Measurements from ENCODE around the gene ETV3L. TPM values are rescaled to one million over a fixed set of nuclear protein-coding genes. Genes with fewer than 3 reads are reported as not detected.

Gene ETV3L
- total RNA-seq, 1 experiment from 2014 or later, result not detected

DNA sequence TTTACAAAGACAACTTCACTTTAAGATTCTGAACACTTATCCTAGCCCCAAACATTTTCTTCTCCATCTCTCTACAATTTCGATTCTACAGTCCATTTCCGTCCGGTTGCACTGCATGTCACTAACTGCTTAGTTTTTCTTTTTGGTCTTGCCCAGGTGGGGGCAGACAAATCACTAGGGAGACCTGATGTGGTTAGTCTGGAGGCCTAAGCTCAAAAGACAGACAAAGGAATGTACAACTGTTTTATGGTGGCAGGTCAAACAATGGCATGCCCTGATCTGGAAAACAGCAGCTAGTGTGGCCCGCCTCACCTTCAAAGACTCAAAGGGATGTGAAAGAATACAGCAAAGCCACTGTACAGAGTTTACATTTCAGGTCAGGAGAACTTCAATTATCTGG lies 34.8 kb upstream of the ETV3L start:
- in situ Hi-C loops (cut with HindIII; ENCODE audit: low pct_unique_long_range_greater_than_20kb, low sequenced_read_pairs), result no loop called here
- no peak for DNase-seq (ENCODE audit: low read depth)

DNA sequence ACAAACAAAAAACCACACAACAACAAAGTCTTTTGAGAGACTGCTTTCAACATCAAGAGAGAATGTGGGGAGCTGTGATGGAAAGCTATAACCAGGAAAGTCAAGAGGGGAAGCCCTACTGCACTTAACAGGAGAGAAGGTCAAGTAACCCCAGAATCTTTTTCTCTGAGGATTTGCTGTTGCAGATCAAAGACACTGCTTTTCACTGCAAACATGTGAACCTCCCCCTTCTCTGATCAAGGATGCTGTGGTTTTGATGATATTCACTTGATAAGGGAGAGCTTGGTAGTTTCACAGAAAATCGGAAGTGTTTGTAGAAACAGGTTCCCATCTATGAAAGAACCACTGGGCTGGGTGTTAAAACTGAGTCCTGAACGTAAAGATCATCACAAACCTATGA lies 33.8 kb upstream of the ETV3L start:
- DNase-seq (ENCODE audit: low read depth), result no peak
- in situ Hi-C loops (cut with HindIII; ENCODE audit: low pct_unique_long_range_greater_than_20kb, low sequenced_read_pairs), result no loop called here

DNA sequence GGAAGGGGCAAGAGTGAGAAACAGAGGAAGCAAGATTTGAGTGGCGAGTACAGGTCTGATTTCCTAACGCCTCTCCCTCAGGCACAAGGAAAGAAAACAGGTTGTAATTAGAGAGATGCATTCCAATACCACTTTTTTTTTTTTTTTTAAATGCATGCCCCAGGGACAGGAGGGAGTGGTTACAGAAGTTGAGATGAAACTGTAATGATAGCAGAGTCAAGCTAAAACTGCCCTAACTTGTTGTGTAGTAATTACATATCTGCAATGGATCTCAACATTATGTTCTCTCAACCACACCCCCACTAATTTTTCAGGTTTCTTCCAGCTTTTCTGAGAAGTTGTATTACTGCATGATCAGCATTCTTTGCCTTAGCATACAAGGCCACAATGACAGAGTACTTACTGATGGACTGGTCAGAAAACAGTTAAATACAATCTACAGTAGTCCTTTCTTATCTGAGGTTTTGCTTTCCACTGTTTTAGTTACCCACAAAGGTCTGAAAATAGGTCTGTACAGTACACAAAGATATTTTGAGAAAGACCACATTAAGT lies 33.1 kb upstream of the ETV3L start:
- in situ Hi-C loops (cut with HindIII; ENCODE audit: low pct_unique_long_range_greater_than_20kb, low sequenced_read_pairs), result no loop called here
- no peak for DNase-seq (ENCODE audit: low read depth)

DNA sequence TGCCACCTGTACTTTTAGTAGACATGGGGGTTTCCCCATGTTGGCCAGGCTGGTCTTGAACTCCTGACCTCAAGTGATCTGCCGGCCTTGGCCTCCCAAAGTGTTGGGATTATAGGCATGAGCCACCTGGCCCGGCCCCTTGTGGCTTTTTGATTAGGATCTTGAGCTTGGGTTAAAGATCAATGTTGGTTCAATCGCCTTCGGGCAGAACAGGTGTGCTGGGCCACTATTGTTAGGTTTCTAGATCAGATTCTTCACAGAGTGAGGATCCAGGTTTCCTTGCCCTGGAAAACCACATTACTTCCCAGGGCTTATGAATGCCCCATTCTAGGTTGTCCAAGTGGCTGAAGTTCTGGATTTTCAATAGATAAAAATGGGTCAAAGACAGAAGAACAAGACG lies 32.5 kb upstream of the ETV3L start:
- no peak for DNase-seq (ENCODE audit: low read depth)
- in situ Hi-C loops (cut with HindIII; ENCODE audit: low pct_unique_long_range_greater_than_20kb, low sequenced_read_pairs), result no loop called here

DNA sequence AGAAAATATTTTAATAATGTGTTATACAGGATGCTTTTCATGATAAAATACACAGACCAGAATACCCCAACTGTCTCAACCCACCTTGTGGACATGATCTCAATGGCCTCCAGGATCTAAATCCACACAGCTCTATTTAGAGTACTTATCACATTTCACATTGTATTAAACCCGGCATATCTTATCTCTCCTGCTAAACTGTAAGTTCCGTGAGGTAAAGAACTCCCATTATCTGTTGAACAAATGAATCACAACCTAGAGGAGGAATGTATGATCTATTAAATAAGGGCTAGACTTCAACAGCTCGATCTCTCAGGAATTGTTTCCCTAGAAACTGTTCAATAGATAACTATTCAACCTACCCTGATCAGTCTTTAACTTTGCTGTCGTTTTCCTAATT lies 31.7 kb upstream of the ETV3L start:
- in situ Hi-C loops (cut with HindIII; ENCODE audit: low pct_unique_long_range_greater_than_20kb, low sequenced_read_pairs), result no loop called here
- no peak for DNase-seq (ENCODE audit: low read depth)

DNA sequence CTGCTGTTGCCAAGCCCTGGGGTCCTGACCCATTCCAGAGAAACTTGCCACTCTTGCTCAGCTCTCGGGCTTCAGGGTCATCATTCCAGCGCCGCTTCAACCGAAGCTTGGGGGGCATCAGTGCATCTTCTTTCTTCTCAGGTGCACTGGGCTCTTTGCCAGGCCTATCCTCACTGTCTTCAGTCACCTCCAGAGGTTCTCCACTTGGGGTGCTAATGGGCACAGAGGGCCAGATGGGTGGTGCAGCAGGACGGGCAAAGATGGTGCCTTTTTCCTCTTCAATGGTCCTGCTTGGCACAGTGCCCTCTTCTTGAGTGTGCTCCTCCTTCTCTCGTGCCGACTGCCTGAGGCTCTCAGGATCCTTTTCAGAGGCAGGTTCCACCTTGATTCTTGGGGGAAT lies 25.2 kb upstream of the ETV3L start:
- DNase-seq (ENCODE audit: low read depth), result no peak
- in situ Hi-C loops (cut with HindIII; ENCODE audit: low pct_unique_long_range_greater_than_20kb, low sequenced_read_pairs), result no loop called here

DNA sequence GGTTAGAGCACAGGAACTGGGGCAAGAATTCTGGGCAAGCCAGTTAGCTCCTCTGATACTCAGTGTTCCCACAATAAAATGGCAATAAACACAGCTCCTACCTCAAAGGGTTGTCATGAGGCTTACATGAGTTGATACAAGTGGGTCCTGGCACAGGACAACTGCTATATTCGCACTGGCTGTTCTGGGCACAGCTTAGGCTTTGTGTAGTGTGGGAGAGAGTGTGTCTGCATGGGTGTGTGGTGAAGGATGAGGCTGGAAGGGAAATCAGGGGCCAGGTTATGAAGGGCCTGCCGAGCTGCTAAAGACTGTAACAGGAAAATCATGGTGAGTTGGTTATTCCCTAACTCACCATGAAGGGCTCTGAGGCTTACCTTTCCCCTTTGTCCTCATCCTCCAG lies 19.8 kb upstream of the ETV3L start:
- in situ Hi-C loops (cut with HindIII; ENCODE audit: low pct_unique_long_range_greater_than_20kb, low sequenced_read_pairs), result no loop called here
- DNase-seq (ENCODE audit: low read depth), result no peak

DNA sequence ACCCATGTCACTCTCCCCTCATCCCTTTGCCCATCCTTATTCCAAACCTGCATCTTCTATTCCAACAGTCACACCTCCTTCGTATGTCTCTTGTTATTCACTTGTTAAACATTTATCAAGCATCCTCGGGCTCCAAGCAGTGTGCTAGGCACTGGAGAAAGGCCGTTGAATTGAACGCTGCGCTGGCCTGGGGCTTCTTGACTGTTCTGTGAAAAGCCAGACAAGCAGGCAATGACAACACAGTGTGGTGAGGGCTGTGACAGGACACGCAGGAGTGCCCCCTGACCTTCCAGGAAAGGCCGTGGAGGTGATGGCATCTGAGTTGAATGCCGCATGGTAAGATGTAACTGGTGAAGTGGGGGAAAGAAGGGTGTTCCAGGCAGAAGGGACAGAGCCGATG lies 19.4 kb upstream of the ETV3L start:
- in situ Hi-C loops (cut with HindIII; ENCODE audit: low pct_unique_long_range_greater_than_20kb, low sequenced_read_pairs), result no loop called here
- no peak for DNase-seq (ENCODE audit: low read depth)

DNA sequence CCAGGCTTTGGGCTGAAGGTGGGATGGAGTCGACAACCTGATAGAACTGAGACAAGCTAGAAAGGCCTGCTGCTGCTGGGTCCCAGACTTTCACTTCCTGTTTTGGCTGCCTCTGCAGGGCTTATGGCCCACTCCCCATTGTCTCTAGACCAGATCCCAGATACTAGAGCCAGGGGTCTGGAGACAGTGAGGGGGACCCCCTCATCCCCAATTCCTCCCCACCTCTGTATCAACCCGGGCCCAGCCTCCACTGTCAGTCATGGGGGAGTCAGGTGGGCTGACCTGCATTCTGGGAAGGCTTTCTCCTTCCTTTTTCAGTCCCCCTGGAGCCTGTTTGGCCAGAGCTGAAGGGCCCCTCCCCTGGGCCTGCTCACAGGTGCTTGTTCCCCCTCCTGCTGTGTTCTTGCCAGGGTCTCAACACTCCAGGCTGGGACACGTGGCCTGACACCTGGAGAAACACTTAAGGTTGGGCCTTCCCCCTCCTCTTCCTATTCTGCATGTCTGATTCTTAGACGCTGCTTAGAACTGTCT lies 18.0 kb upstream of the ETV3L start:
- no peak for DNase-seq (ENCODE audit: low read depth)
- in situ Hi-C loops (cut with HindIII; ENCODE audit: low pct_unique_long_range_greater_than_20kb, low sequenced_read_pairs), result no loop called here

DNA sequence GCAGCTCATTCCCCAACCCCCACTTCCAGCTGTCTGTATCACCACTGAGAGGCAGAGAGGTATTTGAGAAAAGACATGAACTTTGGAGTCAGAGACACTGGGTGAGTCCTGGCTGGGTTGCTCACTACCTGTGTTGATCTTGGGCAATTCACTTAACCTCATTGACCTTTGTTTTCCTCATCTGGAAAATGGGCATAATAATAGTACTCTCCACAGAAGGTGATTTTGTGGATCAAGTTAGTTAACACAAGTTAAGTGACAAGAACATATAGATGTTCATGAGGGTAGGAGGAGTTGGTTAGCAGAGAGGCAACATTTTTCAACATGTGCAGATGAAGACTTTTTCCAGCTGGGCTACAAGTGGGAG lies 17.1 kb upstream of the ETV3L start:
- in situ Hi-C loops (cut with HindIII; ENCODE audit: low pct_unique_long_range_greater_than_20kb, low sequenced_read_pairs), result no loop called here
- DNase-seq (ENCODE audit: low read depth), result no peak

DNA sequence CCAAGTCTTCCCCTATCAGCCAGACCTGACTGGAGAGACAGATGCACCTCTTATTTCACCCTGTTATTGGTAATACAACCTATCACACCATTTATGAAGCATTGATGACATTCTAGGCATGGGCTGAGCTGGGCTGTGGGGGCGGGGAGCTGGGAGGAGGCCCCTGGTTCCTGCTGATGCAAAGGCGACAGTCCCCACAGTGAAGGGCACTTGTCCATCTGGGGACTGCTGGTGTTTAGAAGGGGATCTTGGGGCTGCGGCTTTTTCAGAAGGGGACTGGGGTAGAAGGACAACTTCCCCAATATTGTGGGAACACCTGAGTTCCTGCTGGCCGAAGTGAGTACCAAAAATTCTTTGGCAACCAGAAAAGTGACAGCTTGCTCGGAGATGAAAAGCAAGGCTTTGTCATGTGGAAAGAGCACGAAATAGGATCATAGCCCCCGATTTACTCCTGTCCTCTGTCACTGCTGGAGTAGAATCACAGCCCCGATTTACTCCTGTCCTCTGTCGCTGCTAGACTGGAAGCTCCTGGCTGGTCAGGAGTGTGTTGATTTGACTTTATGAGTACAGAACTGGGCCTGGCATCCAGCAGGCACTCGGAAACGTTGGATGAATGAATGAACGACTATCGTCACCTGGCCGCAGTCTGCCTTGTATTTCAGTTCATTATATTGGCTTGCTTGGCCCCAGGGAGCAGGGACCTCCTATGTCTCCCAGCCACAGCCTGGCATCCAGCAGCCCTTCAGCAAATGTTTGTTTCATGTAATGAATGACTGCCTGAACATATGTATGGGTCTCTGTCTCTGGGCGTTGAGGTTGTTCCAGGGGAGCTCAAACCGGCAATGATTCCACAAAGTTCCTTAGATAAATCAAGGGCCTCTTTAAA lies 16.5 kb upstream of the ETV3L start:
- DNase-seq (ENCODE audit: low read depth), result no peak
- in situ Hi-C loops (cut with HindIII; ENCODE audit: low pct_unique_long_range_greater_than_20kb, low sequenced_read_pairs), result no loop called here

DNA sequence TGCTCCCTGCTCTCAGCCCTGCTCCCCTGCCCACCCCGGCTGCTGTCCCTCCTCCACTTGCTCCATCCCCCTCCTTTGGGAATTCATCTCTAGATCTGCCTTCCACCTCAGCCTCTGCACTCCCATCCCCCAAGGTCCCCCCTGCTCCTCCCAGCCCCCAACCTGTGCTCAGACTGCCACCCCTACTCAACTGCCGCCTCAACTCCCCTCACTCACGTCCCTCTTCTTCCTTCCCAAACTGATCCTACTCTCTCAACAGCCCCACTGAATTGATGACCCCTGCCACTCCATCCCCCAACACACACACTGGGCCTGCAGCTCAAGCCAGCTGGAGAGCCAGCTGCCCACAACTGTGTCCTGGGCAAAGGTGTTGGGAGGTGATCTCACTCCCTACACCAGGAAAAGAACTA lies 15.8 kb upstream of the ETV3L start:
- in situ Hi-C loops (cut with HindIII; ENCODE audit: low pct_unique_long_range_greater_than_20kb, low sequenced_read_pairs), result no loop called here
- DNase-seq (ENCODE audit: low read depth), result no peak

DNA sequence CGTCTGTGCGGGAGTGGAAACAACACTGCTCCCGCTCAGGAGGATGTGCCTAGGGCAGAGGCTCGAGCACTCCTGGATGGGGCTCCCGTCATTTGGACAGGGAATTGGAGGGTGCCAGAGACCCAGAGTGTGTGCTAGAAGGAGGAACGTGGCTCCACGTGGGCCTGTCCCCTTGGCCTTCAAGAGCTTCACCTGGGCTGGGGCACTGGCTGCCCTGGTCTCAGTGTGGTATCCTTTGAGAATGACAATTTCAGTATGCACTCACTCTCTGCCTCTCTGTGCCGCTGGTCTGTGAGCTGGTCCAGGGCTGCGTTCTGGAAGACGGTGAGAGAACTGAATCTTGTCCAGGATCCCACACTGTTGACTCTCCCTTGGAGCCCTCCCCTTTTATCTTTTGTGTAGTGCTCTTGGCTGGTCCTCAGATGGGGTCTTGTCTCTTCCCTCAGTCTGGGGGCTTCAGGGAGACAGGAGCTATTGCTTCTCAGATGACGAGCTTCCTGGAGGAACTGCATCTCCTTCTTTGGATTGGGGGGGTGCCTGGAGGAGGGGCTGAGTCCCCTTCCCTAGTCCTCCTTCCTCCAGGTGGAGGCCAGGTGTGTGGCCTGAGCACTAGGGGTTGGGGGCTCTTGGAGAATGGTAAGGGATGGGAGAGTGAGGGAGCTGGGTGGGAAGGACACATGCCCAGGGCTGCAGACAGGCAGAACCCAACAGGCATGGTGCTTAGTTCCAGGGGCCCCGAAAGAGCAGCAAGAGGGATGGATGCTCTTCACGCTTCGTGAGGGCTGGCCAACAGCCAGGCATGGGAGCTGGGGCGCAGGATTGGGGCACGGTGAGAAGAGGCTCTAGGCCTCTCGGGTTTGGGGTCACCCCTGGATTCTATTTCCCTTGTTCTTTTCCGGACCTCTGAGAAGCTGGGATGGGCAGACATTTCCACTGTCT lies 14.8 kb upstream of the ETV3L start:
- in situ Hi-C loops (cut with HindIII; ENCODE audit: low pct_unique_long_range_greater_than_20kb, low sequenced_read_pairs), result no loop called here

DNA sequence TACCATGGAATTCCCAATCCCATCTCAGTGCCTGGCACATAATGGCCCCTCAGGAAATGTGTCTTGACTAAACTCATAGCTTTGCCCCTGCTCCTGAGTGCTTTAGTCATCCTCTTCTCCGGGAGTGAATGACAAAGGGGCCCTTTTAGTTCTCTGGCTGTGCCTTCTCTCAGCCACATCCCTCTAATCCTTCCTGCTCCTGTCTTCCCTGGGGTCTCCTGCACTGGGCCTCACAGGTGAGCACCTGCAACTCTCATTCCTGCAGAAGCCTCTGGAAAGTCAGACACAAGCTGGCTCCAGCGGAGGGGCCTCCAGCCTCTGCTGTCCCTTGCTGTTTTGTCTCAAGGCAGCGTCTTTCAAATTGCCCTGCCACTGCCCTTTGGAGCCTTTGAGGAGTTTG lies 14.0 kb upstream of the ETV3L start:
- DNase-seq (ENCODE audit: low read depth), result no peak
- in situ Hi-C loops (cut with HindIII; ENCODE audit: low pct_unique_long_range_greater_than_20kb, low sequenced_read_pairs), result no loop called here

More for the DNA sequence above, 14.8 kb upstream of the ETV3L start:
- DNase-seq (ENCODE audit: low read depth), result no peak

DNA sequence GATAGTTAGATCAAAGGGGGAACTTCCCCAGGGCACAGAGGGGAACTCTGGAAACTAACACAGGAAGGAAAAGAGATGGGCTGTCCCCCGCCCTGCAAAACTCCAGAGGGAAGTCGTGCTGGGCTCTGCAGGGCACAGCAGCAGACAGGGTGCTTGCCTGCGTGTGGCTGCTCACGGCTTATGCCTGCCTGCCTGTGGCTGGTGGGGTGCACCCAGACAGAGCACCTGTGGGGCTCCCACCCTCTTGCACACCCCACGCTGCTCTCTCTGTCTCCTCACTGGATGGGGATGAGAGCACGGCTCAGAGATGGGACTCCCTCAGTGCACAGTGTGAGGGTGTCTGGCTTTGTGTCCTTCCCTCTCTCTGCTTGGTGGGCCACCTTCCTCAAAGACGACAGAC lies 13.5 kb upstream of the ETV3L start:
- DNase-seq (ENCODE audit: low read depth), result no peak
- in situ Hi-C loops (cut with HindIII; ENCODE audit: low pct_unique_long_range_greater_than_20kb, low sequenced_read_pairs), result no loop called here

DNA sequence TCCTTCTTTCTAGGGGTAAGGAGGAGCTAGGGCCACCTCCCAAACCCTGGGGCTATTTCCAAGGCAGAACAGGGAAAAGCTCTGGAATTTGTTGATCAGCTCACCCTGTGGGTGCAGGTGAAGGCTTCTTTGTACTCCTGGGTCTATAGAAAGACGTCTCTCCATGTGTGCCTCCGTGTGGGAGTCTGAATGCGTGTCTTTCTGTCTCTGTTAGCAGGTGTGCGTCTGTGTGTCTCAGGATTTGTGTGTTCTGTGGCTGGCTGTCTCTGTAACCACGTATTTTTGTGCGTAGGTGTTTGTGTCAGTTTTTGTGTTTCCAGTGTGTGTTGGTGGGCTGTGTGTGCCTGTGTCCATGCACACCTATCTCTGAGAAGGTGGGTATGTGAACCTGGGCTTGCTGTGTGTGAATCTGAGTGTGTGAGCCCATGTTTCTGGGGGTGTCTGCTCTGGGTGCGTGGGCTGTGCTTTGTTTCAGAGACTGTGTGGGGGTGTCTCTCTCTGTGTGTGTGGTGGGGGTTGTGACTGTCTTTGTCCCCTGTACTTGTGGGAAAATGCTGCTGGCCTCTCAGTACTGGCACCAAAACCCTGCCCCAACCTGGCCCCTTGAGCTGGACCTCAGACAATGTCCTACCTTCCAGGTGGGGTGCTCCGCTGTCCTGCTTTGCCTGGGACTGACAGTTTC lies 12.7 kb upstream of the ETV3L start:
- in situ Hi-C loops (cut with HindIII; ENCODE audit: low pct_unique_long_range_greater_than_20kb, low sequenced_read_pairs), result no loop called here
- DNase-seq (ENCODE audit: low read depth), result no peak

DNA sequence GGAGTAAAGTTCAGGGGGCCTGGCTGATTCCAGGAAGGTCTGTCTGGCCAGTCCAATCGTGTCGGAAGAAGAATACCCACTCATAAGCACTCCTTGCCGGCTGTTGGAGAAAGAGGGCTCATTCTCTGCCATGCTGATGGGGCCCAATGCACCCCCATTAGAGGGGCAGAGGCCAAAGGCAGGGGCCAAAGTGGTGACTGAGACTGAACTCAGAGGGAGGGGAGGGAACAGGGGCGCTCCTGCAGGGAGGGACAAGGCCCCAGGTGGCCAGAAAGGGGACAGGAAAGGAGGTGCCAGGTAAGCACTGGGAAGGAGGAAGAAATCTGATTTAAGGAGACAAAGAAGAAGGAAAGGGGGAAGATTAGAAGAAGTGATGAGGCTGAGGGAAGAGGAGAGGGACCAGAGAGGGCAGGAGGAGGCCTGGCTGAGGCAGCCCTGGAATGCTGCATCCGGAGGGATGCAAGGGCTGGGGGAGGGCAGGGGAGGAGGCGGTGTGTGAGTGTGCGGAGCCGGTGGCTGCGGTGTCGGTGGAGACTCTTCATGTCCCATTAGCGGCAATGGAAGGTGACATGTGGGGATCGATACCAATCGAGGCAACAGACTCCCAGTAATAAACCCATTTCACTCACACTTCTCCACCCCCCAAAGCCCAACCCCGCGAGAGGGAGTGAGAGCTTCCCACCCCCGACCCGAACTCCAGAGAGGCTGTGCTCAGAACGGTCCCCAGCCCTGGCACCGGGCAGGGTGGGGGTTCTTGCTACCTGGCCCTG lies 12.0 kb upstream of the ETV3L start:
- DNase-seq (ENCODE audit: low read depth), result no peak
- in situ Hi-C loops (cut with HindIII; ENCODE audit: low pct_unique_long_range_greater_than_20kb, low sequenced_read_pairs), result no loop called here

DNA sequence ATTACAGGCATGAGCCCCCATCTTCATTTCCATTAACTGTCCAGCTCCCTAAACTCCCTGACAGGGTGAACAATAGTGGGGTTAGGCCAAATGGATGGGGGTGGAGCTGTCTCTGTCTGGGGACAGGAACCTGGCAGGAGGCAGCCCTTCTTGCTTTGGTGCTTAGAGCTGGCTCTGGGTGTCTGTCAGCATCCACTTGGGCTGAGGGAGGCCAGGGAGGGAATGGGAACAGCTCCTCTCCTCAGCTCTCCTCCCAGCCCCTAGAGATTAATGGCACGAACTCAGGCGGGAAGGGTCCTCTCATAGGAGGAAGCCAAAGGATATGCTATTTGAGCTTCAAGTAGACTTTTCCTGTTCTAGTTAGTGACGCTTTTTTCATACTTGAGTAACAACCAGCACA lies 11.1 kb upstream of the ETV3L start:
- in situ Hi-C loops (cut with HindIII; ENCODE audit: low pct_unique_long_range_greater_than_20kb, low sequenced_read_pairs), result no loop called here

More for the DNA sequence above, 11.1 kb upstream of the ETV3L start:
- DNase-seq (ENCODE audit: low read depth), result no peak
